CD4-positive, alpha-beta T cell treated with Interleukin-21 for 1 hour (primary cell): ENCODE results near the gene CLDN24.

Experiments used
- DNase-seq: peaks from one replicate; pipeline ENCODE4 v3.0.0-alpha.2; 2020

The CLDN24 gene

DNA sequence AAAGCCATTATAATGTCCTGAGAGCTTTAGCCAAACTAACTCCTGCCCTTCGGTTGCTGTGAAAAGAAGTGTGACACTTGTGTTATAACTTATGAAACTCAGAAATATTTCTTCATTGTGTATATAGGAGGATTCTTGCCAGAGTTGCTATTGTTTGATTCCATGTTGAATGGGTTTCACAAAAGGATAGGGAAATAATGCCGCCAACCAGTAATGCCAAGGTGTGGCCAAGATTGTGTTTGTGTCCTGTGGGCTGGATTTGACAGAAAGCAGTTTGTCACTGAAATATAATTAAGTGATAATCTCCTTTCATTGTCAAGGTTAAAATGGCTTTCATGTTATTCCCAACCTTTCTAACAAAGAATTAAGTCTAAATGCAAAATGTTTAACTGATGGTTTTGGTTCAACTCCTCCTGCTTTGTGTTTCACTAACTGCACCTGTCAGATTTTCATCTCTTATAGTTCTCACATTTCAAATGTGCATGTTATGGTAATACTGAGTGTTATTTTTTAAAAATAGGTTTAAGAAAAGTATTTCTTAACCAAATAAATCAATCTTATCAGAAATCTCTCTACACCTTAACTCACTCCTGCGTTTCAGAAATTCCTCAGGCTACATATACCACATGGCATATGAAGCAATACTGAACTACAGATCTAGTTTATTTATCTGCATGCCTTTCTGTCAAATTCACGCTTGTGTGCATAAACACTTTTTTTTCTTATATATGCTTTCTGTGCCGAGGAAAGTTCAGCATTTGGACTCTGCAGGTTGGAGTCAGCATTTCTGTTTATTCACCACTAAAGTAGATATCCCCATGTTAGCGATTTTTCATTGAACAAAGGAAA, 1.8 kb downstream of the CLDN24 start, which contains the start of gene CLDN22:
TSS of gene CLDN22 (minus strand) at position 66 of the 849 bp plus-strand sequence. CDS start at position 8, 58 bp downstream.
- no peak for DNase-seq

DNA sequence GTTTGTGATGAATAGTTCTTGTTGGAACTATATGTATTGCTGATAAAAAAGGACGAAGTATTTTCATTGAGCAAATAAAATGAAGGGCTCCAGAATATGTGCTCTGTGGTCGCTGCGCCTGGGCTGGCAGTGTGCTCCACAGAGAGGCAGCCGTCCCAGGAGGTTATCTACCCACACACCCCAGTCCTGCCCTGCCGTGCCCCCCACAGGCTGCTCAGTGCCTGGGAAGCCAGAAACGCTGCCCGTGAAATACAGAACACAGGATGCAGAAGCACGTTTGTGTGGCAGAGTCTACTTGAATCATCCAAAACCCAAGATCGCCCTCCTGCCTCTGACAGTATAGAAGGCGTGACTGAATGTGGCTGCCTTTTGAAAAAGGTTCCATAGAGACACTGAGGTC, 3.6 kb downstream of the CLDN24 start:
- DNase-seq, result no peak

DNA sequence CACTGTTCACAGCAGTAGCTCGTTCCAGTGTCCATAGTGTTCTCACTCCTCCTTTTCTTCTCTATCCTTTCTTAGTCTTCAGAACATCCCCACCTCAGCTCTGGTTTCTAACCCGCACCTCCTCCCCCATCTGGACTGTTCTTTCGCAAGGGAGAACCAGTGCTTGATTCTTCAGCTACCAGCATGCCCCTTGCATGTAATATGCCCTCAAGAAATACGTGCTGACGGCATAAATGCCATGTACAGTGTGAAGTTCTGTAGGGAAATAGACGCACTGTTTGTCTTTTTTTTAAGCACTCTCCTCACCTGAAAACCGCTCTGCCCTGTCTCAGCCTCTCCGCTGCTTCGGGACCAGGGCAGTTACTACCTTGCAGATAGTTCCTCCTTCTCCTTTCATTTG, 7.4 kb downstream of the CLDN24 start:
- no peak for DNase-seq

DNA sequence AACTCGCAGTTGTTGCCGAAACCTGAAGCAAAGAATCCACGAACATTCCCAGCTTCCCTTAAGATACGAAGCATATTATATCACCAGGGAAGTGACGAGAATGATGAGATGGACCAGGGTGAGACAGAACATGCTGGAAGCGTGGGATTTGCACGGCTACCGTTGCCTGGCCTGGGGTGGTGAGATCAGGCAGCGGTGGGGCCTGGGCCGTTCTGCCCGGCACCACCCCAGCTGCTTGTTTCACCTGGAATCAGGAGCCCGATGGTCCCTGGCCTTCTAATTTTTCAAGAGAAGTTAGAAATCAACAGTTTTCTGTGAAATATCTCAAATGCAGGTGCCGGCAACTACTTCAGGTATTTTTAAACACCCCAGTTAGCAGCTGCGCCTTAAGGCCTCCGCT, 7.9 kb downstream of the CLDN24 start:
- no peak for DNase-seq

DNA sequence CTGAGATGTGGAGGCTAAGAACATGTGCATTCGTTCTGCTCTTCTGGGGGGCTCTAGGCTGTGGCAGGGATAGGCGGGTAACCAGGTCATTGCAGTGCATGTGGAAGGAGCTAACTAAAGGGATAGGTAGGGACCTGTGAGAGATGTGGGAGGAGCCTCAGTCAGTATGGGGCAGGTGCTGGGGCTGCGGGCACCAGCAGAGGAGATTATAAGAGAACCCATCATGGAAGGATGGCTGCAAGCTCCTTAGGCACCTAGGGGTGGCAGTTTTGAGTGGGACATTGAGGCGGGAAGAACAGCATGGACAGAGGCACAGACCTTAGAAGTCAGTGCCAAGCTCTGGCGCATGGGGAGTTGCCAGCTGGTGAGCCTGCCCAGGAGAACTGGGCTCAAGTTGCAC, 9.4 kb downstream of the CLDN24 start:
- no peak for DNase-seq

DNA sequence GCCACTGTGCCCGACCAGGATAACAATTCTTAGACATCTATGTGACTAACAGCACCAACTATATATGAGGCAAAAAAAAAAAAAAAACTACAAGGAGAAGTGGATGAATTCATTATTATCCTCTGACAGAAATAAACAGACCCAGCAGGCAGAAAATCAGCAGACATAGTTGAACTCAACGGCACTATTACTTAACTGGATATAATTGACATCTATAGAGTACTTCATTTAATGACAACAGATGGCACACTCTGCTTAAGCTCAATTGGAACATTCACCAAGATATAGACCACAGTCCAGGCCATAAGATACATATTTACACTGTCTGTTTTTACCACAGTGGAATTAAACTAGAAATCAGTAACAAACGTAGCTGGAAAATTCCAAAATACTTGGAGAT, 15.4 kb downstream of the CLDN24 start:
- no peak for DNase-seq

DNA sequence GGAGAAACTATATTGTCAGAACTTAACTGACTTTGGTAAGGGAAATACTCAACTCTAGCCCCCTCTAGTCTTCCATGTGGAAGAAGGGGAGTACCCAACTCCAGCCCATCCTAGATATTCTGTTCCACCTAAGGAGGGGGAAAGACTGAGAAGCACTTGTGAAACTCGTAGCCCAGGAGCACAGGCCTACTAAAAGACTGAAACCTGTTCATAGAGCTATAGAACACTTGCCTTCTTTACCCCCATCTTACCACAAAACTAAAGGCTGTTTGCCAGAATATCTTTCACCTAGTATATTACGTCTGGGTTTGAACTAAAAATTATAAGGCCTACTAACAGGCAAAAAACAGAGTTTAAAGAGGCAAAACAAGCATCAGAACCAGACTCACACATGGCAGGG, 17.7 kb downstream of the CLDN24 start:
- no peak for DNase-seq

DNA sequence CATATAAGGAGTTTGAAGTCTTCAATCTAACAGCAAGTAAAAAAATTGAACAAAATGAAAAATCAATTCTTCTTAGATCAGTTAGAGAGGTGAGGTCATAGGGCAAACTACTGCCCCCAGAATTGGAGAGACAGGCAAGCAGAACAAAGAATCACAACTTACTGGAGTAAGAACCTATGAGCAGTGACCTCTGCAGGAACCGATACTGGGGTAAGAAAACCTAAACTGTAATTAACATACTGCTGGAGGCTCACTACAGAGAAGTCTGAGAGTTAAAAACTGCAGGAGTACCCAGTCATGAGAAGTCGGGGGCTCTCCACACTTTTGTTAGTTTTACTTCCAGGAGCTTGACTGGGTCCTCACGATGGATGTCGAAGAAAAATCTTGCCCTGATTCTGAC, 18.2 kb downstream of the CLDN24 start:
- DNase-seq, result no peak

DNA sequence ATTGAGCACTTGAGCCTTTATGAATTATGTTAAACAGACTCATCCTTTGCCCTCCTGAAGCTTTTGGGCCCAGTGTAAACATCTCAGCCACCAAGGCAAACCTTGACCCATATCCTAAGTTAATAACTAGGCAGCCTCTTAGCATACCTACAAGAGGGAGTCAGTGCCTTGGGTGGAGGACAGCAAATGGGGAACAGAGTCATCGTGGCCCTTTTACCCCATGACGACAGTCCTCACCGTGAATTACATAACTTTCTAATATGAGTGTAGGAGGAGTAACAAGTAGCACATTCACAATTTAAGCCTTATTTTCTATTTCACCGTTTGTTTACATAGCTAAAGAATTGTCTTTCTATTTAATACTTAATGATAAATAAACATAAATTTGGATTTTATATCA, 18.9 kb downstream of the CLDN24 start:
- DNase-seq, result no peak

DNA sequence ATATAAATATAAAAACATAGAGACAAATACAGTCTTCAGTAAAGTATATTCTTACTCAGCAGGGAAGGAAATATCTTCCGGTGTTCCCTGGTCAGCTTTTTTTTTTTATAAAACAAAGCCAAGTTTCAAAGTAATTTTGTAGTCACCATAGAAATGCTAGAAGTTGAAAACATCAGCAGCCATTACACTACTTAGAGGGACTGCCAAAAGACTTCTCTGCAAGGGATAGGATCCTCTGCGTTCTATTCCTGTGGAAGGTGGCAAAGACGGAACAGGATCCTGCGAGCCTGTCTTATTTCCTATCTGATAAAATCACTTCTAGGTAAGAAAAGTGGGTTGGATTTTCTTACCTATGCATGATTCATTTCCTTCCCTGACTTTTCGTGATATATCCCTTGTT, 21.6 kb downstream of the CLDN24 start:
- DNase-seq, result no peak

DNA sequence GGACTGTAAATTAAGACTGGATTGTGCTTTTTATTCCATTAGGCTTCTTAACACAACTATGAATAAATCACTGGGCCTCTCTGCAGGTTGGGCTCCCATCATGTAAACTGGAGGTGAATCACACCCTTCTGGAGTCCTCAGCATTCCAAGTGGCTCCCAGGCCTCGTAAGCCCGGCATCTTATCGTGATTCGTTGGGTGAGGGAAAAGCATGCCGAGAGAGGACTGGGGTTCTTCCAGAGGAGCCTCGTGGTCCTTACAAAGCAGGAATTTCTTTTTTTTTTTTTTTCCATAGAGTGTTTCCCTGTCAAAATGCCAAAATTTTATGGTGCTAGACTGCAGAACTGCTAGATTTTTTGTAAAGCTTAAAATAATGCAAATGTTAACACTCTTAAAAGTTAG, 22.2 kb downstream of the CLDN24 start:
- DNase-seq, result no peak

DNA sequence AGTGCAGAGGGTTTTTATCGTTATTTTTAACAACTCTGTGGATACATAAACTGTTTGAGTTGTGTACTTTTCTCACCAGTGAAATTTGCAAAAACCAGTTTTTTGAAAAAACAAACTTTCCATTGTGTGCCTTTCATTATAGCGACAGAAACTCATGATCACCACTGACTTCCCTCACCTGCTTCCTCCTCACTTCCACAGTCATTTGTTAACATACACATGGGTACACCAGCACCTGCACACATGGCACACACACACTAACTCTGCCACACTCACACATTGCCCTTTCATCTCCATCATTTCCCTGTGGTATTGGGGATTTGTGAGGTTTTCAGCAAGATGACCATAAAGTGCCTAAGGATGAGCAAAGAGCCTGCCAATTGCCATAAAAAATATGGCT, 22.8 kb downstream of the CLDN24 start:
- no peak for DNase-seq

DNA sequence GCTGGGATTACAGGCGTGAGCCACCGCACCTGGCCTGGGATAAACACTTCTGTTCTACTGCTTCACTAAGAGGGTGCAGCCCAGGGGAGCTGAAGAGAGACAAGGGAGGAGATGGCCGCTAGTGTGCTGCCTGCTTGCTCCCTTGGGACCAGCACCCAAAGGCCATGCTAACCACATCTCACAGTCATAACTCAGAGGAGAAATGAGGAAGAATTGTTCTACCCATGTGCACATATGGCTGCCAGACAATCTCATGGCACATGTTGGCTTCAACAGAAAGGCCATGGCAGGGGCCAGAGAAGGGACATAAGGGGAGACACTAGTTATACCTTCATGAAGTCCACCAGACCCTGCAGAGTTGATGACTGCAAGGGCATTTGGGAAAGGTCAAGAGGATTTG, 24.6 kb downstream of the CLDN24 start:
- no peak for DNase-seq

DNA sequence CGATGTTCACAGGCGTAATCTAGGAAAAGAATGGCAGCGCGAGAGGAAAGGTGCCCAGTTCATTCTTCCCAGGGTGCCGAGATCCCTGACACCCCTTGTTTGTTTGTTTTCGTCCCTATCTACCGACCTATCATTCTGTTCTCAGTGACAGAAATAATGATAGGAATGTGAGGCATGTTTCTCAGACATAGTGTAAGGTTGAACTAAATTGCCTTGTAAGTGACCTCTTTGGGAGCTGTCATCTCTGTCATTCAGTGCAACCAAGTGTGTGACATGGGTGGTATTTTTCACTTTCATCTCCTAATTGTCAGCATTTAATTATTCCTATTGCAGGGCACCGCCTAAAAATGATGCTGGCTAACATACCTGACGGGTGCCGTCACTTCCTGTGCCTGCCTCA, 26.5 kb downstream of the CLDN24 start:
- DNase-seq, result no peak

DNA sequence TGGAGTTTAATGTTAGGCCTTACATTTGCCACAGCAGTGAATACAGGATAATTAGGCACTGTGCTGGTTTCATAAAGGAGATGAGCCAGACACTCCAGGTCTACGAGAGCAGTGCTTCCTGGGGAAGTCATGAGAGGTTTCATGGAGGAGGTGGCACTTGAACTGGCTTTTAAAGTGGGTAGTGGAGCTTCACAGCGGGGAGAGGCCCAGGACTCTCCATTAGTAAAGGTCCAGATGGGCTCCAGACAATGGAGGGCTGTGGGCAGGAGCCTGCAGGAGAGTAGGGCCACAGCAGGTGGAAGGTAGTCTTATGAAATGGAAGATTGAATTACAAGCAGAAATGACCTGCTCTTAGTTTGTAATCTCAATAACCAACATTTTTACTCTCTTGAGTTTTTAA, 31.2 kb downstream of the CLDN24 start:
- no peak for DNase-seq

DNA sequence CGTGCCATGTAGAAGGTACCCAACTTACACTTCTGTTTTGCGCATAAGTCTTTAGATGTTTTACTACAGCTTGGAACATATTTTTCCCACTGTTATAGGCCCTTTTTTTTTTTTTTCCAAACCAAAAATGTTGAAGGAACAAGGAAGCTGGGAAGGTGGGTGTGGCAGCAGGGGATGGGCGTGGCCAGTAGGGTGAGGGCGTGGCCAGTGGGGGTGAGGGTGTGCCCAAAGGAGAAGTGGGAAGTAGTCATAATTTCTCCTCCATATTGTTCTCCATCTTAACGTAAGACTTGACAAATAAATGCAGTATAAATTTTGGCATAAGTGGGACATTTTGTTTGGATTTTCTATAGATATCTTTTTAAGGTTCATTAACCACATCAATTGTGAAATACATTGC, 32.5 kb downstream of the CLDN24 start:
- no peak for DNase-seq

DNA sequence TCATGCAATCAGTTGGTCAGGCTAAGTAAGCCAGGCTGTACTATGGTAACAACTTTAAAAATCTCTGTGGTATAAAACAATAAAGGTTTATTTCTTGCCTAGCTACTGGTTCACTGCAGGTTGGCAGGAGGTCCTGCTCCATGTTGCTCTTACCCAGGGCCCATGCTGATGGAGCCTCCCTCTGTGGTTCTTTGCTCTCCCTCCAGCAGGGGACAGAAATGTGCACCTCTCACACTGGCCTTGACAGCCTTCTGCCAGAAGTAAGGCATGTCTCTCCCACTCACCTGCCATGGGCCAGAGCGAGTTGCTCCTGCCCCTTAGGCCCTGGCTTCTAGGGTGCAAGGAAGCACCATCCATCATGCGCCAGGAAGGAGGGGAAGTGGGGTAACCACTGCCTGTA, 33.3 kb downstream of the CLDN24 start:
- no peak for DNase-seq

DNA sequence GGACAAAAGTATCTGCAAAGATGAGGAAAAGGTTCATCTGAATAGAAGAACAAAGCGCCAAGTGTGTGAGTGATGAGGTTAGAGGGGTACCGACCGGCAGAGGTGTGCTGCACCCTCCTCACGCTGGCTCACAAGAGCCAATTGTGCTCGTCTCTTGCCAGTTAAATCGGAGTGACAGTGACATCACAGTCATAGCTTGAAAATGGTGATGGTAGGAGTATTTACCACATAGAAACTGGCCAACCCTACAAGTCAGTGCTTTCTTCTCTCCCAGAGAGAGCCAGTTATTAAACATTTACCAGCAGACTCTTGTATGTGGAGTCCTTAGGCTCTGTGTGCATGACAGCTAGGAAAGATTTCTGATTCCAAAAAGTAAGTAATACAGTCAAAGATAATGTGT, 34.5 kb downstream of the CLDN24 start:
- DNase-seq, result no peak

DNA sequence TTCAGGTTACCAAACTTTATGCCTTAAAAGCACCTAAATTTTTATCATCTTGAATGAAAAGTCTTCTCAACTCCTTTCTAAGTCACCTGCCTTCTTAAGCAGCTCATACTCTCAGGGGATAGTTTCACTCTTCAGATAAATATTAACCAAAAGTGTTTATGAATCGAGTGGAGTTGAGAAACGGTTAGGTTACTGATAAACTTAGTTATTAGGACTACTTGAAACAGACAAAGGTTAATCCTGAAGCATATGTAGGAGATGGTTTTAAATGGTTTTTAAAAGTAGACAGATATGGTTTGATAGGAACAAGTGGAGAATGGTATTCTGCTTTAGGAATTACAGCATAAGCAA, 34.9 kb downstream of the CLDN24 start:
- no peak for DNase-seq

DNA sequence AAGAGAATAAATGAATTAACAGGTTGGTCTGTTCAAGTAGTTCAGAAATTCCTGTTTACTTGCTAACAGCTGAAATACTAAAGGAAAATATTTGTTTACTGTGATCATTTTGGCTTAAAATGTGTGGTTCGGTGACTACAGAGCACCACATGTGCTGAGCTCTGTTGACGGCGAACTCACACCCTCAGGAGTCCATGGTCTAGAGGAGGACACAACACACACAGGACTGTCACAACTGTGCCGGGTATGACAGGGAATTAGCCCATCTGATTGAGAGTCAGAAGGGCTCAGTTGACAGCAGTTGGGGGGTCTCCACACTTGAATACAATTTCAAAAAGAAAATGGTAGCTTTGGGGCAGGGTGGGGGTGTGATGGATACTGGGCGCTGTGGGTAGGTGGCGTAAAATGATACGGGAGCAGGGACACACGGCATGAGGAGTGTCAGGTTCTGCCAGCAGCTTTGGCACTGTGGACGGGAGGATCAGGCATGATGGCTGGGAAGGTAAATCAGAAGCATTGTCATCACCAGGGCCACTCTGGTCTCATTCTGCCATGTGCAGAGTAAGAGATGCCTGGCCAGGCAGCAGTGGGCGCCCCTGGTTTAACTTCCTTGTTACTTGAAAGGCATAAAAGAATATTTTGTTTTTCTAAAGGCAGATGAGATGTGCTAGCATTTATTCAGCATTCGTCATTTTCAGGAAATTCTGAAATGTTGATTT, 35.5 kb downstream of the CLDN24 start:
- DNase-seq, result no peak

DNA sequence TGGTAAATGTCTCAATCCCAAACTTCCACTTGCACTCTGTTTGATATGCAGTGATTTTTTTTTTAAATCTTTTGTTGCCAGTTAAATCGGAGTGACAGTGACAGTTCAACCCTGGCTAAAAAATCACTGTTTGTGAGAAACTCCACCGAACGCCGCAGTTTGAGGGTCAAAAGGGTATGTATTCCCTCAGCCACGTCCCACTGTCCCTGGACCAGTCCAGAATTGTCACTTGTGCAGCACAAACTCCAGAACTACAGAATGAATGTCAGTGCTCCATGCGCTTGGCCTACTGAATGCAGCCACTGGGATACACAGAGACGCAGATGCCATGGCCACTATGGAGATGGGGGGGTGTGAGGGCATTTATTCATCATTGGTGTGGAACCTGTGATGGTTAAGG, 36.3 kb downstream of the CLDN24 start:
- DNase-seq, result no peak

DNA sequence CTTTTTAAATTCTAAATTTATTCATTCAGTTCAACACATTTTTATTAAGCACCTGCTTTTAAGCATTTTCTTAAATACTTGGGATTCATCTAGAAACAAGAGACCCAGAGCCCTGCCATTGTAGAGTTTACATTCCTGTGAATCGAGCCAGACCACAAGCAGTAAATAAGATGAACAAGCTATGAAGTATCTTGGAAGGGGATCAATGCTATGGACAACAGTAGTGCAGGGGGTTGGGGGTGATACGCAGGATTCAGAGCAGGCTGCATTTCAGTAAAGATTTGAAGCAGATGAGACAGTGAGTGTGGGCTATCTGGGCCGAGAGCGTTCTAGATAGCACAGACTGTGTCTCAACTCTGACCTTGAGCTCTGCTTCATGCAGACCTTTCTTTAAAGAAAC, 37.3 kb downstream of the CLDN24 start:
- DNase-seq, result no peak

DNA sequence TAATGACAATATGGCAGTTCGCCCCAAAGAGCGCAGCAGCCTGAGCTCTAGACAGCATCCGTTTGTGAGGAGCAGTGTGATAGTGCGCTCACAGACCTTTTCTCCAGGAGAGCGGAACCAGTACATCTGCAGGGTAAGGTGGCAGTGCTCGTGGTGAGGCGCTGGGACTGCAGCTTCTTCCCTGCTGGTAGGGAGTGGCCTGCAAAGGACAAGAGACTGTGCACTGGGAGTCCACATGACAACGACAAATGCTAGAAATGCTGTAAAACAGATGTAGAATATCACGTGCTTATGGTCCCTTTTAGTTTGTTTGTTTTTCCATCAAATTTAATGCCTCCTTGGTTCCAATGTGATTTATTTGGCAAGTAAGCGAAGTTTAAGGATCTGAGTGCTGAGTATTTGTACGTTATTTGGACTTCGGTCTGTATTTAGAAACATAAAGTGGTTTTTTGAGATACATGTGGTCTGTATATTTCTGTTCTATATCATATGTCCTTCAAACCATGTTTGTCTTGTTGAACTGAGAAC, 37.9 kb downstream of the CLDN24 start:
- no peak for DNase-seq

DNA sequence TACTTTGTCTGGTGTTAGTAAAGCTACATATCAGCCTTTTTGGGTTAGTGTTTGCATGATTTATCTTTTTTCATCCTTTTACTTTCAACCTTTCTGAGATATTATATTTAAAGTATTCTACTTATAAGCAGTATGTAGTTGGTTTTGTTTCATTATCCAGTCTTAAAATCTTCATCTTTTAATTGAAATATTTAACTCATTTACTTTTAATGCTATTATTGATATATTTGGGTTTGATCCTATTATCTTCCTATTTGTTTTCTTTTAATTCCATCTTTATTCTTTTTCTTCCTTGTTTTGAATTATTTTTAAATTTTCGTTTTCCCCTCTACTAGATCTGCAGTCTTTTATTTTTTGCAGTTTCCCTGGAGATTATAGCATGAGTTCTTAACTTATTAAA, 46.1 kb downstream of the CLDN24 start:
- DNase-seq, result no peak
